ENCODE results near the gene RPL38.

DNA sequence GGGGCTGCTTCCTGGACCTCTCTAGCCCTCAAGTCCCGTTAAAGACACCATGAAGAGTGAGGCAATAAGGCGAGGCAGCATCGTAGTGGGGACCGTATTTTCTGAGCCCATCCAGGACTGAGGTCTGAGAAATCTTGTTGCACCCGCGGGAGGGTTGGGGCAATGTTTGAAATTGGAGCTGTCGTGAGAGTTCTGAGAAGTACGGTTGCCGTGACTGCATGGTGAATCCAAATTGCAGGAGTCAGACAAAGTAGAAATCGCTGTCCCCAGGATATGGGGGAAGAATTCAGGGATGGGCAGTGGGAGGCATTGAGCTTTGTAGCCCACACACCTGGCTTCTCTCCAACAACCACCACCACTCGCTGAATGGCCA, 42.0 kb upstream of the RPL38 start:
- TF ChIP-seq EZH2phosphoT487 (conservative IDR thresholded peaks at IDR 0.05; ENCODE audit: low read length): no peak
- TF ChIP-seq, protein P1, sequence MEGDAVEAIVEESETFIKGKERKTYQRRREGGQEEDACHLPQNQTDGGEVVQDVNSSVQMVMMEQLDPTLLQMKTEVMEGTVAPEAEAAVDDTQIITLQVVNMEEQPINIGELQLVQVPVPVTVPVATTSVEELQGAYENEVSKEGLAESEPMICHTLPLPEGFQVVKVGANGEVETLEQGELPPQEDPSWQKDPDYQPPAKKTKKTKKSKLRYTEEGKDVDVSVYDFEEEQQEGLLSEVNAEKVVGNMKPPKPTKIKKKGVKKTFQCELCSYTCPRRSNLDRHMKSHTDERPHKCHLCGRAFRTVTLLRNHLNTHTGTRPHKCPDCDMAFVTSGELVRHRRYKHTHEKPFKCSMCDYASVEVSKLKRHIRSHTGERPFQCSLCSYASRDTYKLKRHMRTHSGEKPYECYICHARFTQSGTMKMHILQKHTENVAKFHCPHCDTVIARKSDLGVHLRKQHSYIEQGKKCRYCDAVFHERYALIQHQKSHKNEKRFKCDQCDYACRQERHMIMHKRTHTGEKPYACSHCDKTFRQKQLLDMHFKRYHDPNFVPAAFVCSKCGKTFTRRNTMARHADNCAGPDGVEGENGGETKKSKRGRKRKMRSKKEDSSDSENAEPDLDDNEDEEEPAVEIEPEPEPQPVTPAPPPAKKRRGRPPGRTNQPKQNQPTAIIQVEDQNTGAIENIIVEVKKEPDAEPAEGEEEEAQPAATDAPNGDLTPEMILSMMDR (IDR thresholded peaks at IDR 0.05; ENCODE audit: insufficient read depth, low read length, poor library complexity, severe bottlenecking): no peak

All from SU-DHL-6 (cell line).